Measurements from ENCODE around the gene ARHGEF19. TPM values are rescaled to one million over a fixed set of nuclear protein-coding genes. Genes with fewer than 3 reads are reported as not detected.

The ARHGEF19 gene
- total and polyA plus RNA-seq, 9 of the 15 experiments (the other 6 are each of a cell fraction or from before 2014, with no cell fraction given) = 0.73 to 21.0 (median 5.2) TPM

DNA sequence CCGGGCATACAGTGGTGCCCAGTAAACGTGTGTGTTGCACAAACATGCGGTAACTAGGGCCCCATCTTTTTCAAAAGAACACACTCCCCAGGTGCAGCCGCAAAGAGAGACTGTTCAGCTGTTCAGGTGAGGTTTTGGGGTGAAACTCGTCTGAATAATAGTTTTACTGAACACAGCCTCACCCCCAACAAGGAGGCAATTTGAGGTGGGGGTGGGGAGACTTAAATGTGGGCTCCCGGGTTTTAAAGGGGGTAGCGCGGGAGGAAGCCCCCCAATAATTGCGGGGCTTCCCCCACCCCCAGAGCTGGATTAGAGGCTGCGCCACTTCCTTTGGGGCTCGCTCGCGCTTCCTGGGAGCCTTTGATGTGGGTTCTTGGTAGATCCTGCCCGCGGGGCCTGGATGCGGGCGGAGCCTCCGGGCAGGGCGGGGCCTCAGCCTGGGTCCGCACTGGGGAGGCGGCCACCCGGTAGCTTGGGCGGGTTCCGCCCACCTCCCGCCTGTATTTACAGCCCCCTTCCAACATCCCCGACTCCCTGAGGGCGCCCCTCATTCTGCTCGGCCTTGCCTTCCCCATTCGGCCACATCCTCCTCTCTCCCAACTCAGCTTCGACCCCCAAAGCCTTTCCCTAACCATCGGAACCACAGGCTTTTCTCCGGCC, 50.2 kb downstream of the ARHGEF19 start (continued):
- TF ChIP-seq RBBP5 (IDR thresholded peaks at IDR 0.05; ENCODE audit: borderline replicate concordance, insufficient read depth, low read length, poor library complexity, severe bottlenecking) (no peak), SIN3A (IDR thresholded peaks at IDR 0.05; ENCODE audit: borderline replicate concordance in 2 of 2, control insufficient read depth in 1 of 2, low read depth in 2 of 2, low read length in 2 of 2) (no peak), ZNF24 (IDR thresholded peaks at IDR 0.05) (no peak), ATF1 (CRISPR knock-in tag; IDR thresholded peaks at IDR 0.05) (no peak), ATF1 (tag; IDR thresholded peaks at IDR 0.05) (peak; percentile 44), THRAP3 (IDR thresholded peaks at IDR 0.05; ENCODE audit: borderline replicate concordance) (no peak), HDAC1 (IDR thresholded peaks at IDR 0.05) (no peak), CBFB (CRISPR knock-in tag; IDR thresholded peaks at IDR 0.05) (no peak), SMARCC2 (IDR thresholded peaks at IDR 0.05; ENCODE audit: low read depth) (no peak), ESRRA (IDR thresholded peaks at IDR 0.05; ENCODE audit: borderline replicate concordance, low read depth) (peak; percentile 67; the same call in 1 of the 2 replicates), RCOR1 (IDR thresholded peaks at IDR 0.05; ENCODE audit: borderline replicate concordance in 1 of 2, low read depth in 2 of 2, low read length in 2 of 2) (no peak), ZNF12 (CRISPR knock-in tag; IDR thresholded peaks at IDR 0.05) (no peak), SOX6 (IDR thresholded peaks at IDR 0.05) (no peak), HBP1 (CRISPR knock-in tag; IDR thresholded peaks at IDR 0.05) (no peak), FOXK2 (conservative IDR thresholded peaks at IDR 0.05 in 1 of 2, IDR thresholded peaks at IDR 0.05 in 1 of 2; ENCODE audit: low read depth in 2 of 2) (0 out of 4 replicates have a peak, but pooled peaks have one; percentile 11 to 42), RHOXF2B (CRISPR knock-in tag; conservative IDR thresholded peaks at IDR 0.05) (no peak), WHSC1 (IDR thresholded peaks at IDR 0.05; ENCODE audit: low read length) (no peak), EZH2 (IDR thresholded peaks at IDR 0.05; ENCODE audit: borderline replicate concordance, low read depth, low read length) (no peak), U2AF1 (optimal IDR thresholded peaks at IDR 0.05; ENCODE audit: low read depth, low read length) (no peak), TCF7 (IDR thresholded peaks at IDR 0.05; ENCODE audit: borderline replicate concordance) (peak; percentile 99), TAL1 (IDR thresholded peaks at IDR 0.05) (no peak), ZZZ3 (IDR thresholded peaks at IDR 0.05) (no peak), BCOR (IDR thresholded peaks at IDR 0.05) (no peak; the same call in 1 of the 2 replicates), SETDB1 (IDR thresholded peaks at IDR 0.05; ENCODE audit: low read length) (no peak), NR2F6 (CRISPR knock-in tag; IDR thresholded peaks at IDR 0.05) (no peak), TGIF2 (CRISPR knock-in tag; IDR thresholded peaks at IDR 0.05) (no peak), HLTF (IDR thresholded peaks at IDR 0.05) (no peak), ZNF212 (CRISPR knock-in tag; IDR thresholded peaks at IDR 0.05) (no peak), ILK (tag; IDR thresholded peaks at IDR 0.05; ENCODE audit: borderline replicate concordance, low read depth) (no peak)
- TF ChIP-seq, protein P1, sequence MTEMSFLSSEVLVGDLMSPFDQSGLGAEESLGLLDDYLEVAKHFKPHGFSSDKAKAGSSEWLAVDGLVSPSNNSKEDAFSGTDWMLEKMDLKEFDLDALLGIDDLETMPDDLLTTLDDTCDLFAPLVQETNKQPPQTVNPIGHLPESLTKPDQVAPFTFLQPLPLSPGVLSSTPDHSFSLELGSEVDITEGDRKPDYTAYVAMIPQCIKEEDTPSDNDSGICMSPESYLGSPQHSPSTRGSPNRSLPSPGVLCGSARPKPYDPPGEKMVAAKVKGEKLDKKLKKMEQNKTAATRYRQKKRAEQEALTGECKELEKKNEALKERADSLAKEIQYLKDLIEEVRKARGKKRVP (CRISPR knock-in tag; IDR thresholded peaks at IDR 0.05) = no peak

All from K562 (cell line).